Esophagus (tissue), 2 donors: Measurements from ENCODE around the gene LAMA2. TPM values are rescaled to one million over a fixed set of nuclear protein-coding genes. Genes with fewer than 3 reads are reported as not detected.

ENCODE experiments used
- H3K27ac ChIP-seq, 2 donors: one replicate each; pipeline ENCODE4 v1.5.1; 2013; ENCODE audit warnings: low read depth in 2 of 2, mild to moderate bottlenecking in 2 of 2, inconsistent platforms in 1 of 2, low read length in 1 of 2, moderate library complexity in 1 of 2
- H3K27me3 ChIP-seq, 2 donors: one replicate each; pipeline ENCODE4 v1.6.1; 2013; ENCODE audit warnings: low read length in 2 of 2, control low read depth in 1 of 2, mild to moderate bottlenecking in 1 of 2; ENCODE audit not compliant: insufficient read depth in 2 of 2, control insufficient read depth in 1 of 2
- H3K36me3 ChIP-seq, 2 donors: one replicate each; pipeline ENCODE4 v1.6.1; 2013; ENCODE audit warnings: low read length in 1 of 2; ENCODE audit not compliant: control insufficient read depth in 2 of 2, insufficient read depth in 2 of 2
- H3K4me1 ChIP-seq, 2 donors: one replicate each; pipeline ENCODE4 v1.6.1; 2013; ENCODE audit warnings: low read length in 1 of 2; ENCODE audit not compliant: control insufficient read depth in 2 of 2, insufficient read depth in 2 of 2
- H3K4me3 ChIP-seq, 2 donors: one replicate each; pipeline ENCODE4 v1.5.1; 2013; ENCODE audit warnings: low read length in 2 of 2, mild to moderate bottlenecking in 2 of 2, low read depth in 1 of 2, moderate library complexity in 1 of 2
- H3K9me3 ChIP-seq, 2 donors: one replicate each; pipeline ENCODE4 v1.6.1; 2013; ENCODE audit warnings: mild to moderate bottlenecking in 2 of 2, low read depth in 1 of 2, low read length in 1 of 2, moderate library complexity in 1 of 2; ENCODE audit not compliant: control insufficient read depth in 2 of 2, insufficient read depth in 1 of 2
- WGBS, 2 donors: extraction: QIAGEN DNeasy Blood & Tissue Kit; methylation state at CpG; one replicate each; pipeline ENCODE4 v1.1.7; 2013; 5-methylcytosine and 5-hydroxymethylcytosine counted together
- polyA plus RNA-seq, 2 donors: library from polyadenylated mRNA; stranded (reverse); fragments of 200-250 nt; gene quantifications; one replicate each; pipeline ENCODE4 v1.2.3, GENCODE V29; 2013
- donor health status: healthy with polysubstance abuse.
- donor health status: Bipolar disorder and iron deficiency.

The LAMA2 gene
- polyA plus RNA-seq, 2 donors, result 0.67 to 2.7 TPM

GRCh38 chr6:129490521-129491255 is 607.8 kb downstream of the LAMA2 start:
- WGBS, 2 donors, result 14 to 31% methylated on average over 9 of the region's 9 CpGs
- Histone ChIP-seq H3K27me3 (no peaks in the 10 kb centered on the region), H3K9me3 (no peaks in the 10 kb centered on the region), H3K27ac (peak overlapping the region; percentile 64 to 82), H3K4me1 (peaks cover 2 to 3% of the 10 kb centered on the region in 2 donors), H3K4me3 (no peak overlapping the region), H3K36me3 (no peaks in the 10 kb centered on the region)

DNA sequence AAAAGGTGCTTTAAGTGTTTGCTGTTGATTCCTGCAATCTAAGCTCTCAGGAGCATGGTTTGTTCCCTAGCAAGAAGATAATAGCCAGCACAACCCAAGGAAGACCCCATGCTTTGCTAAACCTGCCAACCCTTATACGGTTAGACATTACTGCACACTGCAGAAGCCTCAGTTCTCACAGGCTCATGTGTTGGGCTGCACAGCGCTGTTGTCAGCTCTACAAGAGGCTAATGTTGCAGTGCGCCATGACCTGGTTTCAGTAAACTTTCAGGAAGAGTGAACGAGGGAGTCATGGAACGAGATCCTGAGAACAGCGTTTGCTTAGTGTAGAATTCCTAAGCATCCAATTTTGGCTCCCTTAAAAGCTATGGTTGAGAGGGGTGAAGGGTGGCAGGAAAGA is 608.5 kb downstream of the LAMA2 start:
- Histone ChIP-seq H3K4me1 (peaks cover 2 to 3% of the 10 kb centered on the region in 2 donors), H3K4me3 (no peak overlapping the region), H3K36me3 (no peaks in the 10 kb centered on the region), H3K27me3 (no peaks in the 10 kb centered on the region), H3K27ac (peak overlapping the region; percentile 82 to 88), H3K9me3 (no peaks in the 10 kb centered on the region)
- WGBS, 2 donors, result 83 to 84% methylated on average over 6 of the region's 6 CpGs

GRCh38 chr6:129492260-129492659 is 609.3 kb downstream of the LAMA2 start:
- no peak overlapping the region for H3K27ac ChIP-seq
- no peak overlapping the region for H3K4me3 ChIP-seq
- no peaks in the 10 kb centered on the region for H3K36me3 ChIP-seq
- WGBS, 2 donors, result 85 to 90% methylated on average over 4 of the region's 4 CpGs
- H3K4me1 ChIP-seq, result peaks cover 2 to 3% of the 10 kb centered on the region in 2 donors
- no peaks in the 10 kb centered on the region for H3K9me3 ChIP-seq
- no peaks in the 10 kb centered on the region for H3K27me3 ChIP-seq

- no peaks in the 10 kb centered on the region for H3K9me3 ChIP-seq
- H3K36me3 ChIP-seq, result no peaks in the 10 kb centered on the region
- no peaks in the 10 kb centered on the region for H3K27me3 ChIP-seq
- peaks cover 2 to 3% of the 10 kb centered on the region in 2 donors for H3K4me1 ChIP-seq
- 44 to 49% methylated on average over 6 of the region's 6 CpGs for WGBS, 2 donors
- H3K4me3 ChIP-seq, result no peak overlapping the region
- H3K27ac ChIP-seq, result no peak overlapping the region
These were observed 610.5 kb downstream of the LAMA2 start for GRCh38 chr6:129493354-129493902.

- WGBS, 2 donors, result 88 to 93% methylated on average over 2 of the region's 2 CpGs
- Histone ChIP-seq H3K36me3 (no peaks in the 10 kb centered on the region), H3K4me3 (no peak overlapping the region), H3K27ac (no peak overlapping the region), H3K9me3 (no peaks in the 10 kb centered on the region), H3K4me1 (peaks cover 3 to 4% of the 10 kb centered on the region in 2 donors), H3K27me3 (no peaks in the 10 kb centered on the region)
These were observed 611.2 kb downstream of the LAMA2 start for GRCh38 chr6:129494099-129494498.

DNA sequence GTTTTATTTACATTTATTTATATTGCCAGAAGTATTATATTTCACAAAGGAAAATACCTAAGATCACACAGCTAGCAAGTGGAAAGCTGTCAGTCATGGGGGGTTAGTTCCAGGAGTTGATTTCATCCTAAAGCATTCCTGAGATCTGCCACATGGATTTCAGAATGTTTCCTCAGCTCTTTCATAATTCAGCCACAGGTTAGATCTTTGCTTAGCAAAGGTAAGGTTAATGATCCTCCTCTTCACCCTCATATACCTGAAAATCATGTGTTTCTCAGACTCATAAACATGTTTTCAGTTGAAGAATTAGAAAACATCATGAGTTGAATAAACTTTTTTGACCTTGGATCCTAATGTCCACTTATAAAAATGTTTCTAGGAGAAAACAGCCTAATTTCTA is 611.6 kb downstream of the LAMA2 start:
- Histone ChIP-seq H3K4me1 (peaks cover 3 to 4% of the 10 kb centered on the region in 2 donors), H3K36me3 (no peaks in the 10 kb centered on the region), H3K27me3 (no peaks in the 10 kb centered on the region), H3K9me3 (no peaks in the 10 kb centered on the region), H3K4me3 (no peak overlapping the region), H3K27ac (no peak overlapping the region)

DNA sequence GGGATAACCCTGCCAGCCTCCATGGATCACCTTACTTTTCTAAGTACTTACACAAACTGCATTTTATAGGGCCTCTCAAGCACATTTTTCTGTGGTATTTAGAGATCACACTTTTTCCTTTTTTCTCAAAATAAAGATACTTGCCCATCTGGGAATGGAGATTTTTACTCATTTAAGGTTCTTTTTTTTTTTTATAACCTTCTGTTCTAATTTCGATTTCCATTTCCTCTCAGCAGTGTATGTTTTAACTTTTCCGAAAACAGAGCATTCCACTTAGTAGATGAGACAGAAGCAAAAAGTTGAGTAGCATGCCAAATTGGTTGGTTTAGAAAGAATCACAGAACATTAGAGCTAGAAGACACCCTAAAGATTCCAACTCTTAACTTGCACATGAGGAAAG is 612.7 kb downstream of the LAMA2 start:
- no peaks in the 10 kb centered on the region for H3K36me3 ChIP-seq
- no peaks in the 10 kb centered on the region for H3K9me3 ChIP-seq
- peaks cover 3 to 4% of the 10 kb centered on the region in 2 donors for H3K4me1 ChIP-seq
- no peak overlapping the region for H3K27ac ChIP-seq
- no peaks in the 10 kb centered on the region for H3K27me3 ChIP-seq
- 81% methylated on average over 2 of the region's 2 CpGs for WGBS, 2 donors
- no peak overlapping the region for H3K4me3 ChIP-seq

- Histone ChIP-seq H3K4me1 (peaks cover 0 to 5% of the 10 kb centered on the region in 2 donors), H3K9me3 (no peaks in the 10 kb centered on the region), H3K27me3 (no peaks in the 10 kb centered on the region), H3K4me3 (no peak overlapping the region), H3K27ac (no peak overlapping the region), H3K36me3 (no peaks in the 10 kb centered on the region)
- WGBS, 2 donors, result 50 to 51% methylated on average over 6 of the region's 6 CpGs
These were observed 614.8 kb downstream of the LAMA2 start for GRCh38 chr6:129497481-129498441.

GRCh38 chr6:129498541-129498940 is 615.6 kb downstream of the LAMA2 start:
- no peaks in the 10 kb centered on the region for H3K9me3 ChIP-seq
- 17 to 30% methylated on average over 2 of the region's 2 CpGs for WGBS, 2 donors
- no peak overlapping the region for H3K27ac ChIP-seq
- peaks cover 0 to 4% of the 10 kb centered on the region in 2 donors for H3K4me1 ChIP-seq
- H3K36me3 ChIP-seq, result no peaks in the 10 kb centered on the region
- no peaks in the 10 kb centered on the region for H3K27me3 ChIP-seq
- no peak overlapping the region for H3K4me3 ChIP-seq
